GM23248 (cell line): ENCODE results near the gene PEX5L. TPM values are rescaled to one million over a fixed set of nuclear protein-coding genes. Genes with fewer than 3 reads are reported as not detected.

Experiments used
- DNase-seq: peaks from one replicate; pipeline ENCODE4 v3.0.0-alpha.2; 2015
- H2AFZ ChIP-seq: fragments of 200-600 bp; sonication (generic); 2 replicates; pipeline ENCODE4 v1.6.1; 2016; ENCODE audit warnings: antibody characterized with exemption
- H3F3A ChIP-seq: fragments of 200-600 bp; sonication (generic); 2 replicates; pipeline ENCODE4 v1.6.1; 2016; ENCODE audit warnings: mild to moderate bottlenecking, antibody characterized with exemption, mixed run types; ENCODE audit not compliant: insufficient read depth
- H3K27ac ChIP-seq: fragments of 200-600 bp; sonication (generic); 2 replicates; pipeline ENCODE4 v1.5.1; 2016; ENCODE audit warnings: mild to moderate bottlenecking
- H3K27me3 ChIP-seq: fragments of 200-600 bp; sonication (generic); replicated peaks from 2 replicates; pipeline ENCODE4 v1.6.1; 2016; ENCODE audit warnings: mild to moderate bottlenecking; ENCODE audit not compliant: insufficient read depth
- H3K36me3 ChIP-seq: fragments of 200-600 bp; sonication (generic); 2 replicates; pipeline ENCODE4 v1.6.1; 2016; ENCODE audit warnings: low read depth, mild to moderate bottlenecking
- H3K4me1 ChIP-seq: fragments of 200-600 bp; sonication (generic); 2 replicates; pipeline ENCODE4 v1.6.1; 2016; ENCODE audit warnings: mild to moderate bottlenecking; ENCODE audit not compliant: insufficient read depth
- H3K4me2 ChIP-seq: fragments of 200-600 bp; sonication (generic); one replicate; pipeline ENCODE4 v1.6.1; 2016; ENCODE audit warnings: mild to moderate bottlenecking; ENCODE audit not compliant: unreplicated experiment
- H3K4me3 ChIP-seq: fragments of 200-600 bp; sonication (generic); 2 replicates; pipeline ENCODE4 v1.5.1; 2016; ENCODE audit warnings: mild to moderate bottlenecking
- H3K79me2 ChIP-seq: fragments of 200-600 bp; sonication (generic); 2 replicates; pipeline ENCODE4 v1.6.1; 2016; ENCODE audit warnings: mild to moderate bottlenecking; ENCODE audit not compliant: insufficient read depth
- H3K9ac ChIP-seq: fragments of 200-600 bp; sonication (generic); 2 replicates; pipeline ENCODE4 v1.6.1; 2016; ENCODE audit warnings: mild to moderate bottlenecking
- H3K9me2 ChIP-seq: fragments of 200-600 bp; sonication (generic); 2 replicates; pipeline ENCODE4 v1.6.1; 2016; ENCODE audit warnings: mixed run types, mild to moderate bottlenecking, moderate library complexity; ENCODE audit not compliant: insufficient read depth
- H3K9me3 ChIP-seq: fragments of 200-600 bp; sonication (generic); one replicate; pipeline ENCODE4 v1.6.1; 2017; ENCODE audit warnings: low read depth
- H4K20me1 ChIP-seq: fragments of 200-600 bp; sonication (generic); 2 replicates; pipeline ENCODE4 v1.6.0; 2016; ENCODE audit not compliant: insufficient read depth
- EZH2 ChIP-seq: fragments of 200-600 bp; sonication (generic); IDR thresholded peaks from 2 replicates; pipeline ENCODE4 v1.6.1; 2018; ENCODE audit warnings: antibody characterized with exemption, mild to moderate bottlenecking; ENCODE audit not compliant: insufficient read depth, poor library complexity, severe bottlenecking
- EZH2phosphoT487 ChIP-seq: fragments of 200-600 bp; sonication (generic); IDR thresholded peaks from 2 replicates; pipeline ENCODE4 v1.6.1; 2018; ENCODE audit warnings: antibody characterized with exemption, moderate library complexity, mild to moderate bottlenecking, low read depth; ENCODE audit not compliant: insufficient read depth
- WGBS, 2 experiments: methylation state at CpG; one replicate each; pipeline ENCODE4 v1.1.6; 2015 to 2017; ENCODE audit warnings: low lambda C conversion rate in 2 of 2, low coverage in 1 of 2; ENCODE audit errors: missing lambda C conversion rate in 2 of 2; 5-methylcytosine and 5-hydroxymethylcytosine counted together
- in situ Hi-C: fragments of 300-500 bp; cut with MboI; formaldehyde crosslinking; loops from 2 replicates; pipeline ENCODE4 v1.15.0; 2020
- polyA plus RNA-seq: library from polyadenylated mRNA; unstranded; fragments of >200 nt; fragmentation: Nextera tagmentation; extraction: Ambion mirVana; gene quantifications from 2 replicates; pipeline ENCODE4 v1.2.1, GENCODE V29; 2016
- total RNA-seq: library from RNA; depleted of rRNA; stranded (reverse); fragments of >200 nt; shearing (Covaris generic); gene quantifications from 2 replicates; pipeline ENCODE4 v1.2.3, GENCODE V29; 2014

The PEX5L gene
- total and polyA plus RNA-seq, 2 experiments from 2014 or later, result 0.03 TPM; not detected in 1

- in situ Hi-C loops, result no loop called here
- H2AFZ ChIP-seq, result peak overlapping the region; percentile 88
Measured at GRCh38 chr3:179812096-179812382, 224.7 kb downstream of the PEX5L start.

GRCh38 chr3:179811321-179812095 lies 225.2 kb downstream of the PEX5L start:
- no peaks in the 10 kb centered on the region for H3K36me3 ChIP-seq
- in situ Hi-C loops, result no loop called here

More at GRCh38 chr3:179812096-179812382, 224.7 kb downstream of the PEX5L start:
- no peak for DNase-seq
- peak overlapping the region; percentile 68 for H3K4me2 ChIP-seq
- peak overlapping the region; percentile 95 for H3K27ac ChIP-seq
- no peaks in the 10 kb centered on the region for H3K79me2 ChIP-seq
- peak overlapping the region; percentile 79 for H3K9ac ChIP-seq
- no peak for TF ChIP-seq EZH2
- TF ChIP-seq EZH2phosphoT487, result no peak
- no peaks in the 10 kb centered on the region for H3K36me3 ChIP-seq
- no peaks in the 10 kb centered on the region for H3K9me2 ChIP-seq
- 77 to 85% methylated on average over 3 of the region's 3 CpGs for WGBS, 2 experiments
- H4K20me1 ChIP-seq, result no peaks in the 10 kb centered on the region
- no peaks in the 10 kb centered on the region for H3K27me3 ChIP-seq
- H3K4me1 ChIP-seq, result peaks cover 17% of the 10 kb centered on the region; the same call in 1 of the 2 replicates
- peak overlapping the region; percentile 55 for H3K4me3 ChIP-seq
- H3F3A ChIP-seq, result peaks cover 21% of the 10 kb centered on the region
- H3K9me3 ChIP-seq, result no peaks in the 10 kb centered on the region

GRCh38 chr3:179809639-179810038 lies 227.1 kb downstream of the PEX5L start:
- Histone ChIP-seq H3K79me2 (no peaks in the 10 kb centered on the region), H3K36me3 (no peaks in the 10 kb centered on the region), H3K9me3 (no peaks in the 10 kb centered on the region), H3K9ac (no peak overlapping the region), H3F3A (peaks cover 21% of the 10 kb centered on the region), H3K27ac (no peak overlapping the region), H3K4me1 (peaks cover 17% of the 10 kb centered on the region; the same call in 1 of the 2 replicates), H4K20me1 (no peaks in the 10 kb centered on the region), H3K9me2 (no peaks in the 10 kb centered on the region), H3K4me3 (no peak overlapping the region), H2AFZ (no peak overlapping the region), H3K27me3 (no peaks in the 10 kb centered on the region), H3K4me2 (no peak overlapping the region)
- in situ Hi-C loops, result no loop called here
- TF ChIP-seq EZH2phosphoT487, result no peak
- TF ChIP-seq EZH2, result no peak
- no peak for DNase-seq

More at GRCh38 chr3:179811321-179812095, 225.2 kb downstream of the PEX5L start:
- H3F3A ChIP-seq, result peaks cover 21% of the 10 kb centered on the region
- H3K4me3 ChIP-seq, result peak overlapping the region; percentile 55
- H3K9me3 ChIP-seq, result no peaks in the 10 kb centered on the region
- TF ChIP-seq EZH2, result no peak
- TF ChIP-seq EZH2phosphoT487, result no peak
- peak overlapping the region; percentile 68 for H3K4me2 ChIP-seq
- no peaks in the 10 kb centered on the region for H4K20me1 ChIP-seq
- DNase-seq, result peak; percentile 90
- peak overlapping the region; percentile 88 for H2AFZ ChIP-seq
- H3K27ac ChIP-seq, result peak overlapping the region; percentile 95
- WGBS, 2 experiments, result 10 to 14% methylated on average over 9 of the region's 9 CpGs
- H3K79me2 ChIP-seq, result no peaks in the 10 kb centered on the region
- peak overlapping the region; percentile 79 for H3K9ac ChIP-seq
- no peaks in the 10 kb centered on the region for H3K27me3 ChIP-seq
- H3K4me1 ChIP-seq, result peaks cover 17% of the 10 kb centered on the region; the same call in 1 of the 2 replicates
- no peaks in the 10 kb centered on the region for H3K9me2 ChIP-seq

DNA sequence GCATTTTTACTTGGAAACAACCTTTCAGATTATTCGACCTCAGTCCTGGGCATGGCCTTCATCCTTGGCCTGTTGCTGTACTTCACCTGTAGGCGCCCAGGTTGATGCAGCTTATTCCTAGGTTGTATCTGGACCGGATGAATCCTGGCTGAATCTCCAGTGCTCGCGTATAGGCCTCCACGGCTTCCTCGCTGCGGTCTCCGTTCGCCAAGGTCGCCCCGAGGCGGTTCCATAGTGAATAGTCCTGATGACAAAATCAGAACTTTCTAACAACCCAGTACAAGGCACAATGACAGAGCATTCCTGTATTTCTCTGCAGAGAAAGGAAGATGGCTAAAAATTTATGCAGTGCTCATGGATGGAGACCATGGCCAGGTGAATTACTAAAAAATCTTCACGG lies 229.1 kb downstream of the PEX5L start:
- H3K9me3 ChIP-seq, result no peaks in the 10 kb centered on the region
- H3K4me2 ChIP-seq, result no peak overlapping the region
- no peaks in the 10 kb centered on the region for H3K9me2 ChIP-seq
- H3K36me3 ChIP-seq, result no peaks in the 10 kb centered on the region
- TF ChIP-seq EZH2phosphoT487 (no peak), EZH2 (no peak)
- no peak overlapping the region for H2AFZ ChIP-seq
- H3K27ac ChIP-seq, result no peak overlapping the region
- H3K9ac ChIP-seq, result no peak overlapping the region
- H3K27me3 ChIP-seq, result no peaks in the 10 kb centered on the region
- DNase-seq, result no peak
- H3K4me1 ChIP-seq, result peaks cover 17% of the 10 kb centered on the region; the same call in 1 of the 2 replicates
- in situ Hi-C loops, result no loop called here
- H3F3A ChIP-seq, result peaks cover 21% of the 10 kb centered on the region
- 86 to 88% methylated on average over 14 of the region's 14 CpGs for WGBS, 2 experiments
- H3K79me2 ChIP-seq, result no peaks in the 10 kb centered on the region
- H3K4me3 ChIP-seq, result no peak overlapping the region
- H4K20me1 ChIP-seq, result no peaks in the 10 kb centered on the region

DNA sequence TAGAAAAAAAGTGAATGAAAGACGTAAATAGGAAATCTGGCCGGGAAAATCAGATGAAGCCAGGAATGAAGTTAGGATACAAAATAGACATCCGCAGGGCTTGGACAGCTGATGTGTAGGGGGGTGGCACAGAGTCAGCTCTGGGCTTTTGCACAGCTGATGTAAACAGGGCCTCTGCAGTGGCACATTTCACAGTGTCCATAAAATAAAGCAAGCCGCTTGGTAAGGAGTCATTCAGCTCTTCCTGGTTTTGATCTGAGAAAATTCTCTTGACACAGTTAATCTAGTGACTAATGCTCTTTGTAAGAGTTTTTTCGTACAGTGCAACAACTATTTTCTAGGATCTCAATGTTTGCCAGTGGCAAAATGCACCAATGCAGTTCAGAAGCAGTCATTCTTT lies 230.6 kb downstream of the PEX5L start:
- 60 to 65% methylated on average over 5 of the region's 5 CpGs for WGBS, 2 experiments
- Histone ChIP-seq H3K27me3 (no peaks in the 10 kb centered on the region), H3K4me1 (peaks cover 16% of the 10 kb centered on the region), H3K4me3 (no peak overlapping the region), H3K36me3 (no peaks in the 10 kb centered on the region), H2AFZ (peak overlapping the region; percentile 37; the same call in 1 of the 2 replicates), H3K27ac (no peak overlapping the region), H3K79me2 (no peaks in the 10 kb centered on the region), H3K9me3 (no peaks in the 10 kb centered on the region), H3K4me2 (no peak overlapping the region), H3K9me2 (no peaks in the 10 kb centered on the region), H3K9ac (no peak overlapping the region), H3F3A (peaks cover 7% of the 10 kb centered on the region), H4K20me1 (no peaks in the 10 kb centered on the region)
- peak; percentile 49 for DNase-seq
- TF ChIP-seq EZH2phosphoT487 (no peak), EZH2 (no peak)
- in situ Hi-C loops, result no loop called here
